Keratinocyte (primary cell): ENCODE results near the gene CCDC34. TPM values are rescaled to one million over a fixed set of nuclear protein-coding genes. Genes with fewer than 3 reads are reported as not detected.

Experiments
- DNase-seq: peaks from one replicate; pipeline ENCODE4 v3.0.0-alpha.2; 2011; ENCODE audit warnings: low read depth, missing footprints, low spot score
- FAIRE-seq: peaks from 2 replicates; lab custom pipeline; 2011; peaks lifted over from hg19 to GRCh38; lab: Jason Lieb, UNC
- H2AFZ ChIP-seq: 2 replicates; pipeline ENCODE4 v1.6.0; 2012; ENCODE audit warnings: low read length, control low read depth, inconsistent platforms; ENCODE audit not compliant: control insufficient read depth
- H3K27ac ChIP-seq: 2 replicates; pipeline ENCODE4 v1.5.1; 2011; ENCODE audit warnings: low read length; ENCODE audit not compliant: control insufficient read depth, insufficient read depth
- H3K27me3 ChIP-seq: 3 replicates; pipeline ENCODE4 v1.6.0; 2011; ENCODE audit warnings: low read length; ENCODE audit not compliant: control insufficient read depth, insufficient read depth; ENCODE audit errors: extremely low read depth
- H3K36me3 ChIP-seq, 2 experiments: 2 replicates in 1 of 2; 3 replicates in 1 of 2; pipeline ENCODE4 v1.5.1; 2011; ENCODE audit warnings: low read length in 2 of 2, mild to moderate bottlenecking in 1 of 2; ENCODE audit not compliant: control insufficient read depth in 2 of 2, insufficient read depth in 2 of 2; ENCODE audit errors: extremely low read depth in 1 of 2
- H3K4me1 ChIP-seq: 3 replicates; pipeline ENCODE4 v1.5.1; 2011; ENCODE audit warnings: low read length; ENCODE audit not compliant: control insufficient read depth, insufficient read depth; ENCODE audit errors: extremely low read depth
- H3K4me2 ChIP-seq: 3 replicates; pipeline ENCODE4 v1.6.0; 2011; ENCODE audit warnings: low read depth, low read length; ENCODE audit not compliant: control insufficient read depth, insufficient read depth; ENCODE audit errors: extremely low read depth
- H3K4me3 ChIP-seq, 3 experiments: fragments of 200-600 bp in 1 of 3; sonication (generic) in 1 of 3; 2 replicates in 2 of 3; 3 replicates in 1 of 3; pipeline ENCODE4 v1.5.1; 2011 to 2016; ENCODE audit warnings: low read length in 3 of 3, mild to moderate bottlenecking in 3 of 3, control low read depth in 2 of 3, inconsistent platforms in 1 of 3, low read depth in 1 of 3, mixed read lengths in 1 of 3, mixed run types in 1 of 3, moderate library complexity in 1 of 3; ENCODE audit not compliant: control insufficient read depth in 2 of 3, insufficient read depth in 2 of 3; ENCODE audit errors: extremely low read depth in 1 of 3
- H3K79me2 ChIP-seq: 2 replicates; pipeline ENCODE4 v1.6.0; 2012; ENCODE audit warnings: low read length; ENCODE audit not compliant: control insufficient read depth, insufficient read depth
- H3K9ac ChIP-seq: 3 replicates; pipeline ENCODE4 v1.6.0; 2011; ENCODE audit warnings: low read length; ENCODE audit not compliant: control insufficient read depth, insufficient read depth; ENCODE audit errors: extremely low read depth
- H3K9me1 ChIP-seq: 3 replicates; pipeline ENCODE4 v1.6.0; 2011; ENCODE audit warnings: low read length; ENCODE audit not compliant: control insufficient read depth, insufficient read depth; ENCODE audit errors: extremely low read depth
- H3K9me3 ChIP-seq: 2 replicates; pipeline ENCODE4 v1.5.1; 2012; ENCODE audit warnings: low read depth, low read length; ENCODE audit not compliant: control insufficient read depth
- H4K20me1 ChIP-seq: 3 replicates; pipeline ENCODE4 v1.6.0; 2011; ENCODE audit warnings: low read length; ENCODE audit not compliant: control insufficient read depth, insufficient read depth; ENCODE audit errors: extremely low read depth
- EZH2 ChIP-seq: IDR thresholded peaks from one replicate; pipeline ENCODE4 v1.6.1; 2012; ENCODE audit warnings: inconsistent platforms, mild to moderate bottlenecking, low read length, moderate library complexity
- dilution Hi-C: fragments of 300-500 bp; cut with MboI; formaldehyde crosslinking; loops from one replicate; pipeline ENCODE4 v1.7.0; 2020; ENCODE audit warnings: low sequenced_read_pairs; ENCODE audit not compliant: extremely low pct_ligation_motif_present
- polyA minus RNA-seq, 3 experiments: library from RNA; depleted of rRNA, polyadenylated mRNA; stranded (reverse); fragments of >200 nt; gene quantifications; 1 replicate in 1 of 3; 2 replicates in 1 of 3; 3 replicates in 1 of 3; pipeline ENCODE4 v1.2.3, GENCODE V29; 2011
- polyA plus RNA-seq, 5 experiments: library from polyadenylated mRNA; depleted of rRNA in 3 of 5; stranded (reverse) in 3 of 5; stranded (forward) in 1 of 5; unstranded in 1 of 5; fragments of >200 nt; gene quantifications; 1 replicate in 1 of 5; 2 replicates in 3 of 5; 3 replicates in 1 of 5; pipeline versions ENCODE4 v1.2.1 to v1.2.3, GENCODE V29; 2011 to 2012; ENCODE audit warnings: missing spikeins in 2 of 5, low read depth in 1 of 5, low replicate concordance in 1 of 5
- TF ChIP-seq, protein P1 (sequence below), 3 experiments: IDR thresholded peaks in 1 of 3; conservative IDR thresholded peaks in 1 of 3; optimal IDR thresholded peaks in 1 of 3; 2 replicates in 2 of 3; 3 replicates in 1 of 3; pipeline versions ENCODE3 to v1.5.1; 2011; ENCODE audit warnings: low read length in 3 of 3, mild to moderate bottlenecking in 3 of 3, moderate library complexity in 2 of 3, control low read depth in 1 of 3, inconsistent platforms in 1 of 3; ENCODE audit not compliant: insufficient read depth in 2 of 3; ENCODE audit errors: extremely low read depth in 1 of 3

CCDC34 gene, protein sequence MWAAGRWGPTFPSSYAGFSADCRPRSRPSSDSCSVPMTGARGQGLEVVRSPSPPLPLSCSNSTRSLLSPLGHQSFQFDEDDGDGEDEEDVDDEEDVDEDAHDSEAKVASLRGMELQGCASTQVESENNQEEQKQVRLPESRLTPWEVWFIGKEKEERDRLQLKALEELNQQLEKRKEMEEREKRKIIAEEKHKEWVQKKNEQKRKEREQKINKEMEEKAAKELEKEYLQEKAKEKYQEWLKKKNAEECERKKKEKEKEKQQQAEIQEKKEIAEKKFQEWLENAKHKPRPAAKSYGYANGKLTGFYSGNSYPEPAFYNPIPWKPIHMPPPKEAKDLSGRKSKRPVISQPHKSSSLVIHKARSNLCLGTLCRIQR
- polyA plus RNA-seq (1.6 to 4.2 TPM (median 3.1 TPM) in 3 replicates), polyA minus RNA-seq (0.59 to 2.1 TPM (median 0.66 TPM) in 3 replicates)
- polyA plus RNA-seq (2011; ENCODE audit: low read depth): 3.5 TPM
- 1.8 and 2.1 TPM in 2 replicates for polyA plus RNA-seq (2011; cell fraction: cytosol; rRNA removed)
- polyA plus RNA-seq (2011; cell fraction: nucleus; rRNA removed): 1.8 and 2.0 TPM in 2 replicates
- polyA plus RNA-seq (2012; ENCODE audit: low replicate concordance): 2.7 and 5.8 TPM in 2 replicates
- 1.2 TPM for polyA minus RNA-seq (2011; cell fraction: cytosol; rRNA and poly(A)+ RNA removed)
- polyA minus RNA-seq (2011; cell fraction: nucleus; rRNA and poly(A)+ RNA removed): 3.0 and 7.3 TPM in 2 replicates

DNA sequence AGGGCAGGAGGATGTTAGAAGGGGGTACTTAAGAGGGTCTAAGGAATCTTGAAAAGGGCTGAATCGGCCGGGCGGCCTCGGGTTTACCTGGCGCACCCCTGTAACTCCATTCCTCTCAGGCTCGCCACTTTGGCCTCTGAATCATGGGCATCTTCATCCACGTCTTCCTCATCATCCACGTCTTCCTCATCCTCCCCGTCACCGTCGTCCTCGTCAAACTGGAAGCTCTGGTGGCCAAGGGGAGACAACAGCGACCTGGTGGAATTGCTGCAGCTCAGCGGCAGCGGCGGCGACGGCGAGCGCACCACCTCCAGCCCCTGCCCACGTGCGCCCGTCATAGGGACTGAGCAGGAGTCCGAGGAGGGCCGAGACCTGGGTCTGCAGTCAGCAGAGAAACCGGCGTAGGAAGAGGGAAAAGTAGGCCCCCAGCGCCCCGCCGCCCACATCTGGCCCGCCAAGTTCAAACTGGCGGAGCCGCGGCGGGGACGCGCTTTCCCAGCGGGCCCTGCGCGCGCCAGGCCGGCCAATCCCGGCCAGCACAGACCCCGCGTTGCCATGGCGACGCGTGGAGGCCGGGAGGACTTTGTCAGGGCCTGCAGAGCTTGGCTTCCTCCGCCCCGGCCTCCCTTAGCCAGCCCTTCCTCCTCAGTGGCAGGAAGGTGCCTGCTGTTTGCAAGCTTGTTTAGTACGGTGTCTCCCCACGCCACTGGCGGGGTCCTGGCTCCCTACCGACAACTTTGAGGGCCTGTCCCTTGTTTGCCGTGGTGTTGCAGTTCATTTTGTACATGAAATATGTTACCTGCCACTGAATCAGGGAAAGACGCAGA is at the start of gene CCDC34:
TSS of gene CCDC34 (minus strand) at position 467 of the 827 bp plus-strand sequence. CDS start at position 446, 21 bp downstream.
- no peaks in the 10 kb centered on the region for H3K27me3 ChIP-seq
- no peak for TF ChIP-seq EZH2
- TF ChIP-seq, protein P1, sequence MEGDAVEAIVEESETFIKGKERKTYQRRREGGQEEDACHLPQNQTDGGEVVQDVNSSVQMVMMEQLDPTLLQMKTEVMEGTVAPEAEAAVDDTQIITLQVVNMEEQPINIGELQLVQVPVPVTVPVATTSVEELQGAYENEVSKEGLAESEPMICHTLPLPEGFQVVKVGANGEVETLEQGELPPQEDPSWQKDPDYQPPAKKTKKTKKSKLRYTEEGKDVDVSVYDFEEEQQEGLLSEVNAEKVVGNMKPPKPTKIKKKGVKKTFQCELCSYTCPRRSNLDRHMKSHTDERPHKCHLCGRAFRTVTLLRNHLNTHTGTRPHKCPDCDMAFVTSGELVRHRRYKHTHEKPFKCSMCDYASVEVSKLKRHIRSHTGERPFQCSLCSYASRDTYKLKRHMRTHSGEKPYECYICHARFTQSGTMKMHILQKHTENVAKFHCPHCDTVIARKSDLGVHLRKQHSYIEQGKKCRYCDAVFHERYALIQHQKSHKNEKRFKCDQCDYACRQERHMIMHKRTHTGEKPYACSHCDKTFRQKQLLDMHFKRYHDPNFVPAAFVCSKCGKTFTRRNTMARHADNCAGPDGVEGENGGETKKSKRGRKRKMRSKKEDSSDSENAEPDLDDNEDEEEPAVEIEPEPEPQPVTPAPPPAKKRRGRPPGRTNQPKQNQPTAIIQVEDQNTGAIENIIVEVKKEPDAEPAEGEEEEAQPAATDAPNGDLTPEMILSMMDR (optimal IDR thresholded peaks at IDR 0.05 in 1 of 3, IDR thresholded peaks at IDR 0.05 in 1 of 3, conservative IDR thresholded peaks at IDR 0.05 in 1 of 3; ENCODE audit: extremely low read depth in 1 of 3, insufficient read depth in 2 of 3, low read length in 3 of 3): no peak
- peaks cover 16% of the 10 kb centered on the region for H3K4me1 ChIP-seq
- DNase-seq (peak; percentile 50), FAIRE-seq (peak; percentile 13)
- H3K36me3 ChIP-seq: peaks cover 0 to 4% of the 10 kb centered on the region in 2 experiments
- no peaks in the 10 kb centered on the region for H4K20me1 ChIP-seq
- peak within 1 kb of the TSS; percentile 75 for H3K27ac ChIP-seq
- peak within 1 kb of the TSS; percentile 82 for H3K9ac ChIP-seq
- H3K9me1 ChIP-seq: no peaks in the 10 kb centered on the region
- dilution Hi-C loops: no loop called here
- peak within 1 kb of the TSS; percentile 100 for H3K4me2 ChIP-seq
- H2AFZ ChIP-seq: peak within 1 kb of the TSS; percentile 96
- H3K9me3 ChIP-seq: no peaks in the 10 kb centered on the region
- no peaks in the 10 kb centered on the region for H3K79me2 ChIP-seq
- peak within 1 kb of the TSS; percentile 54 to 82 (median 76) for H3K4me3 ChIP-seq

- Histone ChIP-seq H2AFZ (no peak overlapping the region), H3K27me3 (no peaks in the 10 kb centered on the region), H3K36me3 (peaks cover 0 to 6% of the 10 kb centered on the region in 2 experiments), H3K9ac (no peak overlapping the region), H3K9me1 (no peaks in the 10 kb centered on the region), H3K79me2 (peaks cover 66% of the 10 kb centered on the region), H3K4me1 (peaks cover 45% of the 10 kb centered on the region), H4K20me1 (no peaks in the 10 kb centered on the region), H3K9me3 (no peaks in the 10 kb centered on the region), H3K27ac (no peak overlapping the region), H3K4me2 (no peak overlapping the region), H3K4me3 (no peak overlapping the region)
- FAIRE-seq (peak; percentile 62), DNase-seq (no peak)
- dilution Hi-C loops: no loop called here
- no peak for TF ChIP-seq EZH2
- TF ChIP-seq, protein P1 (optimal IDR thresholded peaks at IDR 0.05 in 1 of 3, IDR thresholded peaks at IDR 0.05 in 1 of 3, conservative IDR thresholded peaks at IDR 0.05 in 1 of 3; ENCODE audit: extremely low read depth in 1 of 3, insufficient read depth in 2 of 3, low read length in 3 of 3): no peak
These were observed 49.2 kb upstream of the CCDC34 start for GRCh38 chr11:27412192-27412691.
